Dermis blood vessel endothelial cell (primary cell): ENCODE results near the gene RITA1. TPM values are rescaled to one million over a fixed set of nuclear protein-coding genes. Genes with fewer than 3 reads are reported as not detected.

Experiments used
- DNase-seq: peaks from one replicate; pipeline ENCODE4 v3.0.0; 2010
- total RNA-seq: library from RNA; depleted of rRNA; stranded (reverse); fragments of >200 nt; gene quantifications from 2 replicates; pipeline ENCODE4 v1.2.3, GENCODE V29; 2014

Gene RITA1
- total RNA-seq, 1 donor from 2014 or later: 25.0 TPM

DNA sequence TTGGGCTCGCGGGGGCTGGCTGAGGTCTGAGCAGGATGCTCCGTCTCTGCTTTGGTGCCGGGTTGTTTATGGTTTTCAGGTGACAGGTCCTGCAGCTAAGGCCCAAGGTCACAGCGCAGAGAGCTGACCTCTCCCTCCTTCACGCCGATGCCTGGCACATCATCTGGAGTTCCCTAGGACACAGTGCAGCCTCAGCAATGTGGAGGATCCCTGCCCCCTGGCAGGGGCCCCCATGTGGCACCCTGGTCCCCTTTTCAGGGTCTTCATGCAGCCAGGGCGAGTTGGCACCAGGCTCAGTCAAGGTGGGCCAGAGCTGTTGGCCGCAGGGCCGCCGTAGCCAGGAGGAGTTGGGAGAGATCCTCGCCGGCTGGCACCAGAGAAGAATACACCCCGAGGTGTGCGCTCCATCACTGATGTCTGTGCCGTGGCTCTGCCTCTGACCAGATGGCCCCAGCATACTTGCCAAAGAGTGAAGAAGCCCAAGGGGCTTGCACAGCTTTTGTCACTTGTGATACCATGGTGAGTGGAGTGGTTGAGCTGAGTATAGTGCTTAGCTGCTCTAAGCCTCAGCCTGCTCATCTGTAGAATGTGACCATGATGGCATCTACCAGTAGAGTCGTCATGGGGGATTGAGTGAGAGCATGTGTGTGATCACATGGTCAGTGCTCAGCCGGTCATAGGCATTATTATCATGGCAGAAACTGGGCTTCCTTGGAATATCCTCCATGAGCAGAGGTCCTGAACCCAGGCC is 46.7 kb downstream of the RITA1 start:
- DNase-seq: no peak

DNA sequence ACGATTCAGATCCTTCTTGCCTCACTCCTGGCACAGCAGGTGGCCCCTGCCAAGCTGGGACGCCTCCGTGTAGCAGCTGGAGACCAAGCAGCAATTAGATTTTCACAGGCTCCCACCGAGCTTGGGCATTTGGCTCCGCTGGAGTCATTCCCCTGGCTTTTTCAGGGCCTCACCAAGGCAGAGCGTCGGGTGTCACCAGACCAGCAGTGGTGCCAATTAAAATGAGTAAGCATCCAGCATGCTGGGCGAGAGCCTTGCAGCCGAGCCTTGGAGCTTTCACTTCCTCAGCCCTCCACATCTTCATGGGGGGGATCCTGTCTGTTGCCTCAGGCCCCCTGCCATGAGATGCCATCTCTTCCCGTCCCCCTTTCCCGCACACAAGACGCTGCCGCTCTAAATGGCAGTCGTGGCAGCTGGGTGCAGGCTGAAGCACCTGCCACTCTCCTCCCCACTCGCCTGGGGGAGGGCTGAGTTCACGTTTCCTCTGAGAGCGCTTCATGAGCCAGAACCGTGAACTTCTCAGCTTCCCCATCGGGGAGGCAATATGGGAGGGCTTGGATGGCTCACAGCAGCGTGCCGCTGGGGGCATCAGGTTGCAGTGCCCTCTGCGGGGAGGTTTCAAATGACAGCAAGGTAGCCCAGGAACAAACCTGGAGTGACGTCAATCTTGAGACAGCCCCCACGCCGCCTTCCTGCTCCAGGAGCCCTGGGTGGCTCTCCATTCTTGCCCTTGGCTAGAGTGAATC is 47.5 kb downstream of the RITA1 start:
- DNase-seq: no peak

DNA sequence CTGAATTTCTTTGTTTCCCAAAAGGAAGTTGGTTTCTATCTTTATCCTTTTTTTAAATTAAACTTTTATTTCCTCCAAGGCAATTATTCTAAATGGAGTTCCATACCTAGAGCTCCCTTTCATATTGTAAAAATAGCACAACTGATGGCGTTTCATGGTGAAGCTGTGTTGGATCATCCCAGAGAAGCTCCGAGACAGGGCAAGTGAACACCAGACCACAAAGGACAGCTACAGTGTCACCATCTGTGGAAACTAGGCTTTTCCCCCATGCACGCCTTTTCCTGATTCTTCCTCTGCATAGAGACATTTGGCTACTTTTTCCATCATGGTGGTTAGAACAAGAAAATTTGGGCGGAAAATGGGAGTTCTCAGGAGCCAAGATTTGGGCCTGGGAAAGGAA is 48.4 kb downstream of the RITA1 start:
- no peak for DNase-seq

DNA sequence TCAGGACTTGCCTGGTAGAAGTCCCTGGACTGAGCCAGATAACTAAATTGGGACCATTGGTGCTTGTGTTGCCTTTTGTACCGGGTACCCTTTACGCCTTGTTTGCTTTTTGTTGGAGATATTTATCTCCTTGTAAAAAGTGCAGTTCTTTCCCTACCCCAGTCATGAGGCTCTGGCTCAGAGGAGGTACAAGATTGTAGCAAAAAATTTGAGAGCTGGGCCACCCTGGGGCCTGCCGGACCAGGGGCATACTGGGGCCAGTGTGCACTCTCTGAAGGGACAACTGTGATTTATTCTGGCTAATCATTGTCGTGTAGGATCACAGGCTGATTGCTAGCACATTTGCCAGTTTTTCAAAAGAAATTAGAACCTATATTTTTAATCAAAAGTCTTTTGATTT is 49.0 kb downstream of the RITA1 start:
- no peak for DNase-seq

DNA sequence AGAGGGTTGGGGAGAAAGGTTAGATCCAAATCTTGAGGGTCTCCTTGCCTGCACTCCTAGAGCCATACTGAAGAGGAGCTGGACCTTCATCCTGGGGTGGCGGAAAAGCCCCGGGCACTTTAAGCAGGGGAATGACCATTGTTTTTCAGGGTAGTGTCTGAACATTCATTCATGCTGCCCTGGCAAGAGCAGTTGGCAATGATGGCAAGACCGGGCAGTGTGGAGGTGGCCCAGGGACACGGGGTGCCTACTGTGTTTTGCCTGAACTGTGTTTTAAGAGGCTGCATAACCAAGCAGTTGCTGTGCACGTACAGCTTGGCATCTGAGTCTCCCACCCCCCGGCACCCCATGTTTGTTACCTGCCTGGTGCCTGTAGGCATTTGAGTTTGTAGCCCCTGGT is 50.5 kb downstream of the RITA1 start:
- DNase-seq: no peak

DNA sequence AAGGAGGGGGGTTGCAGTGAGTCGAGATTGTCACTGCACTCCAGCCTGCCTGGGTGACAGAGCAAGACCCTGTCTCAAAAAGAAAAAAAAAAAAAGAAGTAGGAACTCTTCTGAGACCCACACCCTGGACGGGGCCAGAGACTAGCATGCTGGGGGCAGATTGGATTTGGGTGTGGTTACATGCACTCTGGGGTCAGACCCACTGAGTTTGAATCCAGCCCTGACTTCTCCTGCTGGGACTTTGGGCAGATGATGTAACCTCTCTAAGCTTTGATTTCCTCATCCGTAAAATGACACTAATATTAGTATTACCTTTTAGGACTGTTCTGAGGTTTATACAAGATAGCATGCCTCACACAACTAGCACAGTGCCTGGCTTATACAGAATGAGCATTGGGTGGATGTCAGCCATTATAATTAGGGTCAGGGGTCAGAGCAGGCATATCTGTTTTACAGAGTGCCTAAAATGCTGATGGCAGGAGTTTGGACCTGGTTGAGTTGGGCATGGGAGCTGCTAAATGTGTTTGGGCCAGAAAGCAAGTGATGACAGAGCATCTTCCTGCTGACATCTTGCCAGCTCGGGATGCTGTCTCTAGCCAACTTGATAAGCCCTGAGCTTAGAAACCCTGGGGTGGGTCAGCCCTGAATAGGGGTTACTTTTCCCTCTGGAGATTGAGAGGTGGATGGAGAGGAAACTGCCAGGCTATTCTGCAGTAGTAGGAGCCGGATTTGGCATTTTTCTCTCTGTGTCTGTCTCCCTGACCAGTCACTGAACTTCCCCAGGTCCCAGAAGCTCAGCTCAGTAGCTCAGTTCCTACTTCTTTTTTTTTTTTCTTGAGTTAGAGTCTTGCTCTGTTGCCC is 51.2 kb downstream of the RITA1 start:
- DNase-seq: no peak

DNA sequence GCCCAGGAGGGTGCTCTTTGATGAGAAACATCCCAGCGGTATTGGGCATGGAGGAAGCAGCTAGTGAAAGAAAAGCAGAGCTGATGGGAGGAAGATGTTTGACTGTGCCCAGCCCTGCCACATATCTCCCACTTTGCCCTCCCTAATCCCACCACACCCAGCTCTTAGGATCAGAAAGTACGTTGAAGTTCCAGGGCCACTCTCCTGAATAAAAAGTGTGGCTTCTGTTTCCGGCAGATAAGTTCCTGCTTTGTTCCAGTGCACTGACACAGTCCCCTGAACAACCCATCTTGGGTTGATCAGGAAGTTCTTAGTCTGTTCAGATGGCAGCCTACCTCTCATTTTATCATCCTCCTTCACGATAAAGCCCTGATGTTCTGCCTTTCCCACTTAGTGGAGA is 52.2 kb downstream of the RITA1 start:
- DNase-seq: peak; percentile 48

DNA sequence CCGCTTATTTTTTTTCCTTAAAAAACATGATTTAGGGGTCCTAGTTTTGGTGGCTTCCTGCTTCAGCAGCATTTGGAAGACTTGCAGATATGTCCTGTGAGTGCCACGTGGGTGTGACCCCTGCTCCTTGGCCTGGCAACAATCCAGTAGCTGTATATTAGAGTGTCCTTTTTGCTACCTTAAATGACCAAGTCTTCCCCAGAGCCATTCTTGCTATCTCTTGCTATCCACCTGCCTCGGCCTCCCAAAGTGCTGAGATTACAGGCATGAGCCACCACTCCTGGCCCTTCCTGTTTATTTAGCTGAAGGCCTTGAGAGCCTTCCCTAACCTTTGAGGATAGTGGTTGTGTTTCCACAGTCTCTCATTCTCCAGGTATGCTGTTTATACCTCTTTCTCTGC is 52.8 kb downstream of the RITA1 start:
- no peak for DNase-seq

DNA sequence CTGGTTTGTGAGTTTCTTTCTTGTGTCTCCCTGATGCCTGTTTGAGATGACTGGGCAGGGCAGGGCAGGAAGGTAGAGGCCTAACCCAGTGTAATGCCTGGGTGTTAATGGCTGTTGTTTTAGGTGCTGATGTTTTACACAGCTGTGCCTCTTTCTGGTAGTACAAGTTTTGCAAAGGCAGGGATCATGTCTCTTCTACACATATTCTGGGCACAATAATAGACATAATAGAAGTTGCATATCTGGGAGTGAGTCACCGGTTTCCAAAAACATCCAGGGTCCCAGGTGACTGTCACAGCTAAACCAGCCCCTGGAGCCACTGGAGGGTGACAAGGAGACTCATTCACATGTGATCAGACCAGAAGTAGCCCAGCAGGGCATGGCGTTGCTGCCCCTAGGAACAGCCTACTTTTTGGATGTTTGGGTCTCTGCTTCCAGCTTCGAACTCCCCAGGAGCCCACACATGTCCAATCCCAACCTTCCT is 53.8 kb downstream of the RITA1 start:
- no peak for DNase-seq

DNA sequence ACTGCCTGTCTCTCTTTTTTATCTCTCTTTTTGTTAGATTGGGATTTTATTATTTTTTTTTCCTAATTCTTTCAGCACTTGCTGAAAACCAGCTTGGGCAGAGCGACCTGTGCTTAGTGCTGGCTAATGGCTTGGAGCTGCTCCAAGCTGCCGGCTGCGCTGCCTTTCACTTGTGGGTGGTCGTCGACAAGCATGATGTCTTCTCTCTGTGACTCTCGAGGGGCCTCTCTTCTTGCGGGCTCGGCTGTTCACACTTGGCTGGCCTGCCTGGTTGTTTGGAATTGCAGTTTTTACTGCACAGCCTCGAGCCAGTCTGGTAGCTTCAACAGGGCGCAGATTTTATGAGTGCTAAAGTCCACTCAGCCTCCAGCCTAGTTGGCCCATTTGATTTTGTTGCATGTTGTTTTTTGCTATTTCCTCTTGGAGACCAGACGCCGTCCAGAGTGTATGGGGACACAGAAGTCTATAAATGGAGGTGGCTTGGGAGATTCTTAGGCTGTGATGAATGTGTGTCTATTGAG is 54.4 kb downstream of the RITA1 start:
- DNase-seq: no peak

DNA sequence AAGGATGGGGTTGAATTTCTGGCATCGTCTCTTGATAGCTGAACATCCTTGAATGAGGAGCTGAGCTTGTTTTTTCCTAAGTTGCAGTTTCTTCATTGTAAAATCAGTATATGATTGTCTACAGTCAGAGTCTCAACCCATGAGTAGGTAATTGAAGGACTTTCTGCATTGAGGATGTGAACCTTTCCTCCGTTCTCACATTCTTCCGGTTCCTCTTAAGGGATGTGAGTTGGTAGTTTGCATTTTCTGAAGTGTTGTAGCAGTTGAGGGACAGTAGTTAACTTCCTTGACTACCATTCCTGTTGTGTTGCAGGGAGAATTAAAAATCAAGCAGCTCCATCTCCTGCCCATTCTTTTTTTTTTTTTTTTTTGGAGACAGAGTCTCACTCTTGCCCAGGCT is 54.9 kb downstream of the RITA1 start:
- no peak for DNase-seq

DNA sequence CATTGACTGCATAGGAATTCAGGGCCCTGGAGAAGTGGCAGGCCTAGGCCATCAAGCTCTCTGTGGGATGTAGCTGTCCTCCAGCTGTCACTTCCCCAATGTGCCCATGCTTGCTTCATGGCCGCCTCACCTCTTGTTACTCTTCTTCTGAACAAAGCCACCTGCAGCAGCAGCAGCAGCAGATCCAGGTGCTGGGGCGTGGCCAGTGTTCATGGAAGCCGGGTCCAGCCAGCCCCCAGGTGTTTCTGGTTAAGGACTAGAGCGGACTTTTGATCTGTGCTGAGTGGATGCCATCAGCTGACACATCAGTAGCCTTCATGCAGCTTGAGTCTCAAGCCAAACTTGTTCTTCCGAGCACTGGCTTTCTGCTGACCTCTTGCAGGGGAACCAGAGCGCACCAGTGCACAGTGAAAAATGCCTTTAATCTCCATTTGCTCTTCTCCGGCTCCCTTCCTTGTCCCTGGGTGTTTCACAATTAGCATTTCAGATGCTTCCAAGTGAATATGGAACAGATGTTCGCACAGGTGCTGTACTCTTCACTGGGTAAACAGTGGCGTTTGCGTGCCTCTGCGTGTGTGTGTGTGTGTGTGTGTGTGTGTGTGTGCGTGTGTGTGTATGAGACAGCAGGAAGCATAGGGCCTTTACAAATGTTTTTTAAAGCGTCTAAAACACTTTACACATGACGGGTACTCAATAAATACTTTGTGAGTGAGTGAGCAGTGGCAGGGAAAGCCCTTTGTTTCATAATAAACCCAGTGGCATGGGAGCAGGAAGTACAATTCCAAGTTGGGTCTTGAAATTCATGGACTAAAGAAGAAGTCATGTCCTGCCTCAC is 55.9 kb downstream of the RITA1 start:
- DNase-seq: peak; percentile 84

Other genes starting within 250 kb of the RITA1 start
- gene OAS3, start 247.2 kb upstream of the RITA1 start, total RNA-seq: 9.4 and 27.3 TPM in 2 replicates
- gene OAS2, start 207.2 kb upstream of the RITA1 start, total RNA-seq: 7.5 and 8.4 TPM in 2 replicates
- 1.7 and 1.9 TPM in 2 replicates for gene DTX1, start 129.0 kb upstream of the RITA1 start, total RNA-seq
- gene RASAL1, start 50.0 kb upstream of the RITA1 start, total RNA-seq: under 0.01 and 0.05 TPM in 2 replicates
- gene CFAP73, start 36.0 kb upstream of the RITA1 start, total RNA-seq: not detected in 2 replicates
- 44.7 and 49.0 TPM in 2 replicates for gene DDX54, start 243 bp upstream of the RITA1 start, total RNA-seq
- gene TPCN1, start 35.7 kb downstream of the RITA1 start, total RNA-seq: 11.2 and 15.1 TPM in 2 replicates
- gene SLC8B1, start 149.4 kb downstream of the RITA1 start, total RNA-seq: 21.7 and 25.2 TPM in 2 replicates
- gene PLBD2, start 172.9 kb downstream of the RITA1 start, total RNA-seq: 31.7 and 43.9 TPM in 2 replicates
- gene SDS, start 218.2 kb downstream of the RITA1 start, total RNA-seq: not detected in 2 replicates
- 2.4 and 3.3 TPM in 2 replicates for gene SDSL, start 236.7 kb downstream of the RITA1 start, total RNA-seq